GM23248 (cell line): ENCODE measurements around the gene CNTNAP5.

Experiments
- EZH2 ChIP-seq: fragments of 200-600 bp; sonication (generic); IDR thresholded peaks from 2 replicates; pipeline ENCODE4 v1.6.1; 2018; ENCODE audit warnings: antibody characterized with exemption, mild to moderate bottlenecking; ENCODE audit not compliant: insufficient read depth, poor library complexity, severe bottlenecking
- EZH2phosphoT487 ChIP-seq: fragments of 200-600 bp; sonication (generic); IDR thresholded peaks from 2 replicates; pipeline ENCODE4 v1.6.1; 2018; ENCODE audit warnings: antibody characterized with exemption, moderate library complexity, mild to moderate bottlenecking, low read depth; ENCODE audit not compliant: insufficient read depth

DNA sequence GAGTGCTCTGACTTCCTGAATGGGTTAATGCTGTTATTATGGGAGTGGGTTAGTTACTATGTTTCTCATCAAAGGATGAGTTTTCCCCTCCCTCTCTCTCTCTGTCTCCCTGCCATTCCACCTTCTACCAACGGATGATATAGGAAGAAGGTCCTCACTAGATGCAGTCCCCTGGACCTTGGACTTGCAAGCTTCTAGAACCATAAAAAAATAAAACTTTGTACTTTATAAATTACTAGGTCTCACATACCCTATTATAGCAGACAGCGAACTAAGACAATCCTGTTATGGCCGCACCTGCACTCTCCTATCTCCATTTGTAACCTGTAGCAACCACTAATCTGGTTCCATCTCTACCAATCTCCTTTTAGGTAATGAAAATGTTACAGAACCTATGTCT lies 564.9 kb downstream of the CNTNAP5 start:
- no peak for TF ChIP-seq EZH2
- no peak for TF ChIP-seq EZH2phosphoT487
